B cell (primary cell): ENCODE measurements around the gene TBC1D22A. TPM values are rescaled to one million over a fixed set of nuclear protein-coding genes. Genes with fewer than 3 reads are reported as not detected.

Experiments used
- ATAC-seq: fragments of 200-7000 bp; cut with Tn5 transposase; one replicate; pipeline ENCODE4 v1.10.0; 2021; ENCODE audit warnings: low read depth, mild to moderate bottlenecking, moderate number of reproducible peaks, moderate library complexity
- CTCF ChIA-PET: fragments of 350-600 bp; sonication (Branson Sonifier 250); formaldehyde crosslinking; loops from one replicate; lab custom pipeline; 2021; ENCODE audit warnings: antibody characterized with exemption, inconsistent platforms; lab: Charles Lee
- POLR2A ChIA-PET: fragments of 350-600 bp; sonication (Branson Sonifier 250); formaldehyde crosslinking; loops from one replicate; lab custom pipeline; 2021; ENCODE audit warnings: antibody characterized with exemption; lab: Charles Lee
- DNase-seq: peaks from one replicate; pipeline ENCODE4 v3.0.0; 2013
- H2AFZ ChIP-seq: 2 replicates; pipeline ENCODE4 v1.6.1; 2012; ENCODE audit warnings: mild to moderate bottlenecking, low read depth, low read length; ENCODE audit not compliant: insufficient read depth, poor library complexity, severe bottlenecking
- H3K27ac ChIP-seq, 2 donors: 1 replicate in 1 of 2; 2 replicates in 1 of 2; pipeline ENCODE4 v1.5.1; 2012 to 2013; ENCODE audit warnings: low read length in 2 of 2, mild to moderate bottlenecking in 2 of 2, moderate library complexity in 1 of 2
- H3K27me3 ChIP-seq, 4 experiments: fragments of 200-600 bp in 1 of 4; sonication (generic) in 1 of 4; replicated peaks in 1 of 4; 1 replicate in 2 of 4; 2 replicates in 2 of 4; pipeline versions ENCODE4 v1.6.1 to v1.7.0; 2013 to 2016; ENCODE audit warnings: low read length in 3 of 4, mild to moderate bottlenecking in 2 of 4, mixed read lengths in 1 of 4, moderate library complexity in 1 of 4; ENCODE audit not compliant: insufficient read depth in 4 of 4, control insufficient read depth in 3 of 4; ENCODE audit errors: control extremely low read depth in 1 of 4
- H3K36me3 ChIP-seq, 2 experiments: replicated peaks in 1 of 2; 1 replicate in 1 of 2; 2 replicates in 1 of 2; pipeline versions ENCODE4 v1.6.1 to v1.7.1; 2013; ENCODE audit warnings: low read length in 1 of 2; ENCODE audit not compliant: insufficient read depth in 2 of 2, control insufficient read depth in 1 of 2; ENCODE audit errors: control extremely low read depth in 1 of 2, extremely low read depth in 1 of 2
- H3K4me1 ChIP-seq, 2 donors: fragments of 200-600 bp in 1 of 2; sonication (generic) in 1 of 2; 1 replicate in 1 of 2; 2 replicates in 1 of 2; pipeline versions ENCODE4 v1.5.1 to v1.6.1; 2013 to 2017; ENCODE audit warnings: low read length in 2 of 2; ENCODE audit not compliant: control insufficient read depth in 2 of 2, insufficient read depth in 2 of 2
- H3K4me2 ChIP-seq: replicated peaks from 2 replicates; pipeline ENCODE3; 2012; ENCODE audit warnings: mild to moderate bottlenecking, low read depth, low read length; ENCODE audit not compliant: poor library complexity, severe bottlenecking
- H3K4me3 ChIP-seq, 5 experiments: fragments of 200-600 bp in 1 of 5; sonication (generic) in 1 of 5; 1 replicate in 3 of 5; 2 replicates in 2 of 5; pipeline versions ENCODE4 v1.5.1 to v1.7.0; 2011 to 2016; ENCODE audit warnings: low read length in 4 of 5, mild to moderate bottlenecking in 4 of 5, low read depth in 2 of 5, control low read depth in 1 of 5, moderate library complexity in 1 of 5; ENCODE audit not compliant: insufficient read depth in 1 of 5; ENCODE audit errors: control extremely low read depth in 1 of 5, extremely low read depth in 1 of 5
- H3K79me2 ChIP-seq: fragments of 200-600 bp; sonication (generic); one replicate; pipeline ENCODE4 v1.6.0; 2016; ENCODE audit warnings: low read length; ENCODE audit not compliant: control insufficient read depth, insufficient read depth
- H3K9ac ChIP-seq: fragments of 200-600 bp; sonication (generic); 2 replicates; pipeline ENCODE4 v1.6.1; 2017; ENCODE audit warnings: mild to moderate bottlenecking, low read length, moderate library complexity
- H3K9me3 ChIP-seq, 3 donors: one replicate each; pipeline versions ENCODE4 v1.6.1 to v1.7.1; 2013; ENCODE audit warnings: low read length in 2 of 3; ENCODE audit not compliant: control insufficient read depth in 2 of 3, insufficient read depth in 1 of 3; ENCODE audit errors: control extremely low read depth in 1 of 3
- H4K20me1 ChIP-seq: 2 replicates; pipeline ENCODE4 v1.6.0; 2012; ENCODE audit warnings: mild to moderate bottlenecking, low read length; ENCODE audit not compliant: insufficient read depth, control insufficient read depth, poor library complexity, severe bottlenecking
- H3K27ac Mint-ChIP-seq: one replicate; pipeline ENCODE4 v1.8.0; 2021; ENCODE audit warnings: mixed read lengths
- H3K27me3 Mint-ChIP-seq: one replicate; pipeline ENCODE4 v1.8.0; 2021; ENCODE audit warnings: mixed read lengths
- H3K4me1 Mint-ChIP-seq: one replicate; pipeline ENCODE4 v1.8.0; 2021; ENCODE audit warnings: mixed read lengths
- H3K4me3 Mint-ChIP-seq: one replicate; pipeline ENCODE4 v1.8.0; 2021; ENCODE audit warnings: mixed read lengths
- H3K9me3 Mint-ChIP-seq: one replicate; pipeline ENCODE4 v1.8.0; 2022; ENCODE audit warnings: mixed read lengths; ENCODE audit not compliant: insufficient read depth
- CTCF ChIP-seq: fragments of 200-600 bp; IDR thresholded peaks from one replicate; pipeline ENCODE4 v1.8.0; 2022; ENCODE audit warnings: antibody characterized with exemption, mild to moderate bottlenecking
- EZH2 ChIP-seq: IDR thresholded peaks from 2 replicates; pipeline ENCODE4 v1.6.1; 2012; ENCODE audit warnings: borderline replicate concordance, low read depth, mild to moderate bottlenecking, moderate library complexity, low read length; ENCODE audit not compliant: insufficient read depth, poor library complexity, severe bottlenecking
- WGBS: methylation state at CpG from one replicate; pipeline ENCODE4 v1.1.5; 2013; ENCODE audit warnings: missing lambda C conversion rate; ENCODE audit not compliant: insufficient coverage; 5-methylcytosine and 5-hydroxymethylcytosine counted together
- intact Hi-C: fragments of 100-400 bp; cut with micrococcal nuclease; formaldehyde crosslinking; loops from one replicate; pipeline ENCODE4 v1.10.0; 2022
- polyA plus RNA-seq: library from polyadenylated mRNA; depleted of rRNA; stranded (reverse); fragments of >200 nt; gene quantifications from 2 replicates; pipeline ENCODE4 v1.2.3, GENCODE V29; 2012
- total RNA-seq, 2 donors: library from RNA; stranded (reverse); fragments of 120-200 nt in 1 of 2; gene quantifications; 1 replicate in 1 of 2; 2 replicates in 1 of 2; pipeline versions ENCODE4 v1.2.3 to v1.2.4, GENCODE V29; 2013 to 2022

TBC1D22A gene
- total and polyA plus RNA-seq, 2 donors (not counting 1 experiment from before 2014, with no cell fraction given) = 73.8 to 128 TPM

DNA sequence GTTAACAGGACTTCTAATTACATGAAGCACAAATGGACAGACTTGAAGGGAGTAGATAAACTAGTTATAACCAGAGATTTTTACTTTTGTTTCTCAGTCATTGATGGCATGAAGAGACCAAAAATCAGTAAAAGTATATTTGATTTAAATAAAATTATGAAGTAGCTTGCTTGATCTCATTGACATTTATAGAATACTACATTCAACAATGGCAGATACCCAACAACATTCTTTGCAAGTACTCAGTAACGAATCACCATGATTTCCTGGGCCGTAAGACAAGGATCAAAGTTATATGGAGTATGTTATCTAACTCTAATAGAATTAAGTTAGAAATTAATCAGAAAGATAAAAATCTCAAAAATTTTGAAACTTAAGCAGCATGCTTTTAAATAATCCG, 317.6 kb downstream of the TBC1D22A start:
- H3K4me2 ChIP-seq = no peak overlapping the region
- H3K4me3 ChIP-seq = no peak overlapping the region
- no peak overlapping the region for H3K27ac Mint-ChIP-seq
- H3K4me3 Mint-ChIP-seq = no peak overlapping the region
- ChIA-PET CTCF (no interaction called here), POLR2A (no interaction called here)
- intact Hi-C loops = no loop called here
- TF ChIP-seq EZH2 (no peak), CTCF (no peak)
- no peak overlapping the region for H3K27ac ChIP-seq
- peaks cover 0 to 21% (median 10%) of the 10 kb centered on the region in 3 donors for H3K9me3 ChIP-seq
- H3K9me3 Mint-ChIP-seq = peaks cover 17% of the 10 kb centered on the region
- no CpG with 5 or more reads among the region's 3 CpGs for WGBS
- no peak for DNase-seq
- no peak for ATAC-seq
- no peak overlapping the region for H2AFZ ChIP-seq
- no peaks in the 10 kb centered on the region for H3K4me1 ChIP-seq
- no peak overlapping the region for H3K9ac ChIP-seq
- H3K4me1 Mint-ChIP-seq = peaks cover 1% of the 10 kb centered on the region
- H3K27me3 Mint-ChIP-seq = no peaks in the 10 kb centered on the region
- H3K27me3 ChIP-seq = no peaks in the 10 kb centered on the region
- H3K79me2 ChIP-seq = peaks cover 34% of the 10 kb centered on the region
- H4K20me1 ChIP-seq = peaks cover 61% of the 10 kb centered on the region
- H3K36me3 ChIP-seq = peaks cover 2 to 16% of the 10 kb centered on the region in 2 experiments

GRCh38 chr22:47082505-47082904, 320.1 kb downstream of the TBC1D22A start:
- H3K27ac Mint-ChIP-seq = no peak overlapping the region
- Histone ChIP-seq H3K9me3 (peaks cover 0 to 17% (median 0%) of the 10 kb centered on the region in 3 donors), H3K27ac (no peak overlapping the region), H3K9ac (no peak overlapping the region), H3K4me1 (no peaks in the 10 kb centered on the region), H4K20me1 (peaks cover 58% of the 10 kb centered on the region), H3K27me3 (no peaks in the 10 kb centered on the region), H2AFZ (no peak overlapping the region), H3K36me3 (peaks cover 2 to 10% of the 10 kb centered on the region in 2 experiments), H3K4me2 (no peak overlapping the region), H3K4me3 (no peak overlapping the region), H3K79me2 (peaks cover 34% of the 10 kb centered on the region)
- DNase-seq (no peak), ATAC-seq (no peak)
- H3K27me3 Mint-ChIP-seq = no peaks in the 10 kb centered on the region
- WGBS = 60% methylated on average over 1 of the region's 1 CpG
- no peak overlapping the region for H3K4me3 Mint-ChIP-seq
- POLR2A ChIA-PET = no interaction called here
- CTCF ChIA-PET = no interaction called here
- TF ChIP-seq EZH2 = no peak
- no peak for TF ChIP-seq CTCF
- intact Hi-C loops = no loop called here
- H3K4me1 Mint-ChIP-seq = peaks cover 3% of the 10 kb centered on the region
- peaks cover 2% of the 10 kb centered on the region for H3K9me3 Mint-ChIP-seq
